ENCODE data around the gene SPATA12. TPM values are rescaled to one million over a fixed set of nuclear protein-coding genes. Genes with fewer than 3 reads are reported as not detected.

Gene SPATA12
- total and polyA plus RNA-seq, 2 experiments from 2014 or later = 0.10 to 0.65 TPM

- Histone ChIP-seq H3K4me3 (no peak overlapping the region), H3F3A (replicated peaks; ENCODE audit: low read depth) (no peaks in the 10 kb centered on the region), H3K4me2 (no peak overlapping the region), H3K27ac (ENCODE audit: low read depth) (no peak overlapping the region), H3K4me1 (ENCODE audit: insufficient read depth) (no peaks in the 10 kb centered on the region), H3K27me3 (ENCODE audit: insufficient read depth) (no peaks in the 10 kb centered on the region), H4K20me1 (replicated peaks; ENCODE audit: insufficient read depth) (no peaks in the 10 kb centered on the region), H3K9me2 (ENCODE audit: insufficient read depth) (no peaks in the 10 kb centered on the region), H3K36me3 (ENCODE audit: insufficient read depth) (no peaks in the 10 kb centered on the region), H3K79me2 (replicated peaks; ENCODE audit: insufficient read depth) (no peaks in the 10 kb centered on the region), H2AFZ (no peak overlapping the region)
- H3K9me3 Mint-ChIP-seq = no peaks in the 10 kb centered on the region
- no peaks in the 10 kb centered on the region; the same call in 2 of the 3 replicates for H3K4me1 Mint-ChIP-seq
- H3K27ac Mint-ChIP-seq = no peak overlapping the region
- TF ChIP-seq ZNF462 (CRISPR knock-in tag; IDR thresholded peaks at IDR 0.05) (no peak), ETS1 (IDR thresholded peaks at IDR 0.05) (no peak), ZNF114 (CRISPR knock-in tag; IDR thresholded peaks at IDR 0.05) (no peak), REST (IDR thresholded peaks at IDR 0.05; ENCODE audit: unreplicated experiment) (no peak), EZH2 (IDR thresholded peaks at IDR 0.05; ENCODE audit: low read depth, unreplicated experiment) (no peak), CREB1 (CRISPR knock-in tag; IDR thresholded peaks at IDR 0.05; ENCODE audit: low read depth) (no peak), POLR2AphosphoS5 (IDR thresholded peaks at IDR 0.05; ENCODE audit: low read depth) (no peak), CTCF (conservative IDR thresholded peaks at IDR 0.05; ENCODE audit: low read depth in 2 of 2) (no peak), JUNB (IDR thresholded peaks at IDR 0.05; ENCODE audit: unreplicated experiment) (no peak), ZNF331 (CRISPR knock-in tag; IDR thresholded peaks at IDR 0.05; ENCODE audit: low read depth) (no peak), EZH2phosphoT487 (IDR thresholded peaks at IDR 0.05; ENCODE audit: unreplicated experiment) (no peak), NANOG (IDR thresholded peaks at IDR 0.05; ENCODE audit: borderline replicate concordance) (no peak), STAT1 (IDR thresholded peaks at IDR 0.05; ENCODE audit: unreplicated experiment) (no peak)
- ATAC-seq = no peak
- H3K36me3 Mint-ChIP-seq (ENCODE audit: low read depth) = no peaks in the 10 kb centered on the region
- peaks cover 3% of the 10 kb centered on the region for H3K27me3 Mint-ChIP-seq (ENCODE audit: insufficient read depth, low read depth, poor library complexity)
- no peak overlapping the region for H3K4me3 Mint-ChIP-seq
- no peak for DNase-seq (ENCODE audit: low spot score)
Measured at GRCh38 chr3:57052662-57053061, 7.8 kb upstream of the SPATA12 start.

All from GM23338 (cell line).